Osteoblast (primary cell): ENCODE results near the gene CIB4. TPM values are rescaled to one million over a fixed set of nuclear protein-coding genes. Genes with fewer than 3 reads are reported as not detected.

Experiments
- DNase-seq: peaks from one replicate; pipeline ENCODE4 v3.0.0; 2011; ENCODE audit warnings: low spot score, mixed read lengths; ENCODE audit not compliant: insufficient read length; ENCODE audit errors: missing footprints
- H2AFZ ChIP-seq: 2 replicates; pipeline ENCODE4 v1.6.0; 2011; ENCODE audit warnings: mild to moderate bottlenecking, low read length
- H3K27ac ChIP-seq: 2 replicates; pipeline ENCODE4 v1.5.1; 2011; ENCODE audit warnings: mild to moderate bottlenecking, low read depth, low read length, moderate library complexity
- H3K27me3 ChIP-seq: 2 replicates; pipeline ENCODE4 v1.6.0; 2012; ENCODE audit warnings: mild to moderate bottlenecking, control low read depth, inconsistent platforms, low read length, moderate library complexity; ENCODE audit not compliant: insufficient read depth
- H3K36me3 ChIP-seq: 2 replicates; pipeline ENCODE4 v1.5.1; 2011; ENCODE audit warnings: mild to moderate bottlenecking, low read length, control low read depth, moderate library complexity; ENCODE audit not compliant: insufficient read depth
- H3K4me1 ChIP-seq: 2 replicates; pipeline ENCODE4 v1.5.1; 2011; ENCODE audit warnings: mild to moderate bottlenecking, low read length, control low read depth, moderate library complexity; ENCODE audit not compliant: insufficient read depth
- H3K4me2 ChIP-seq: 2 replicates; pipeline ENCODE4 v1.6.0; 2011; ENCODE audit warnings: mild to moderate bottlenecking, low read length; ENCODE audit not compliant: insufficient read depth
- H3K4me3 ChIP-seq: fragments of 200-600 bp; sonication (generic); 3 replicates; pipeline ENCODE4 v1.5.1; 2012; ENCODE audit warnings: mild to moderate bottlenecking, low read length, inconsistent platforms; ENCODE audit not compliant: insufficient read depth
- H3K79me2 ChIP-seq: 2 replicates; pipeline ENCODE4 v1.6.0; 2012; ENCODE audit warnings: mild to moderate bottlenecking, low read length, control low read depth, inconsistent platforms; ENCODE audit not compliant: insufficient read depth
- H3K9me3 ChIP-seq: 2 replicates; pipeline ENCODE4 v1.5.1; 2011; ENCODE audit warnings: low read depth, low read length, control low read depth
- H4K20me1 ChIP-seq: 2 replicates; pipeline ENCODE4 v1.6.0; 2012; ENCODE audit warnings: mild to moderate bottlenecking, low read length, control low read depth; ENCODE audit not compliant: insufficient read depth
- CTCF ChIP-seq: IDR thresholded peaks from 2 replicates; pipeline ENCODE4 v1.5.1; 2011; ENCODE audit warnings: mild to moderate bottlenecking, low read depth, low read length, moderate library complexity; ENCODE audit errors: extremely low read depth
- total RNA-seq: library from RNA; depleted of rRNA; stranded (reverse); fragments of >200 nt; gene quantifications from 2 replicates; pipeline ENCODE4 v1.2.3, GENCODE V29; 2012

CIB4 gene
- total RNA-seq, 1 donor = not detected

- H3K27ac ChIP-seq = no peak overlapping the region
- H3K9me3 ChIP-seq = no peaks in the 10 kb centered on the region
- peaks cover 29% of the 10 kb centered on the region for H3K27me3 ChIP-seq
- no peaks in the 10 kb centered on the region for H3K36me3 ChIP-seq
- TF ChIP-seq CTCF = no peak
- no peak overlapping the region for H3K4me2 ChIP-seq
- H4K20me1 ChIP-seq = no peaks in the 10 kb centered on the region
- no peak overlapping the region for H3K4me3 ChIP-seq
- H3K79me2 ChIP-seq = no peaks in the 10 kb centered on the region
- no peak overlapping the region for H2AFZ ChIP-seq
- DNase-seq = peak; percentile 43
- H3K4me1 ChIP-seq = peaks cover 14% of the 10 kb centered on the region
Observed at GRCh38 chr2:26674002-26674751, 33.0 kb upstream of the CIB4 start.

- no peak for DNase-seq
- H3K36me3 ChIP-seq = no peaks in the 10 kb centered on the region
- H3K4me2 ChIP-seq = no peak overlapping the region
- H3K4me1 ChIP-seq = peaks cover 16% of the 10 kb centered on the region
- H3K27ac ChIP-seq = no peak overlapping the region
- H3K27me3 ChIP-seq = peaks cover 23% of the 10 kb centered on the region
- no peak overlapping the region for H3K4me3 ChIP-seq
- H3K79me2 ChIP-seq = no peaks in the 10 kb centered on the region
- H4K20me1 ChIP-seq = no peaks in the 10 kb centered on the region
- H3K9me3 ChIP-seq = no peaks in the 10 kb centered on the region
- no peak for TF ChIP-seq CTCF
- no peak overlapping the region for H2AFZ ChIP-seq
Observed at GRCh38 chr2:26672818-26673393, 31.7 kb upstream of the CIB4 start.

- Histone ChIP-seq H2AFZ (no peak overlapping the region), H3K27ac (no peak overlapping the region), H3K9me3 (no peaks in the 10 kb centered on the region), H3K4me1 (peaks cover 16% of the 10 kb centered on the region), H3K36me3 (no peaks in the 10 kb centered on the region), H3K27me3 (peaks cover 23% of the 10 kb centered on the region), H3K79me2 (no peaks in the 10 kb centered on the region), H3K4me3 (no peak overlapping the region), H3K4me2 (no peak overlapping the region), H4K20me1 (no peaks in the 10 kb centered on the region)
- TF ChIP-seq CTCF = no peak
- peak; percentile 22 for DNase-seq
Observed at GRCh38 chr2:26672112-26672817, 31.1 kb upstream of the CIB4 start.

GRCh38 chr2:26671691-26672090, 30.5 kb upstream of the CIB4 start:
- H3K4me2 ChIP-seq = no peak overlapping the region
- H2AFZ ChIP-seq = no peak overlapping the region
- H3K4me3 ChIP-seq = no peak overlapping the region
- no peak overlapping the region for H3K27ac ChIP-seq
- H3K27me3 ChIP-seq = peaks cover 23% of the 10 kb centered on the region
- H3K36me3 ChIP-seq = no peaks in the 10 kb centered on the region
- peaks cover 16% of the 10 kb centered on the region for H3K4me1 ChIP-seq
- no peak for DNase-seq
- no peaks in the 10 kb centered on the region for H3K9me3 ChIP-seq
- no peaks in the 10 kb centered on the region for H4K20me1 ChIP-seq
- TF ChIP-seq CTCF = no peak
- H3K79me2 ChIP-seq = no peaks in the 10 kb centered on the region
